Limb (tissue), 2 donors: ENCODE data around the gene RGS10.
A peak's percentile ranks its signal among the peaks of the same experiment; 100 is the strongest.
"Not testable (repeated sequence)": the region's sequence is repeated elsewhere in the genome, so short reads cannot be mapped to it uniquely, and the experiment has no call there.

Source experiments
- DNase-seq, 2 donors: peaks; one replicate each; pipeline ENCODE4 v3.0.0-alpha.2; 2016; ENCODE audit errors: extremely low spot score in 2 of 2

Gene RGS10

GRCh38 chr10:119469325-119469707 lies 73.2 kb downstream of the RGS10 start:
- no peak for DNase-seq

GRCh38 chr10:119468542-119469324 lies 73.8 kb downstream of the RGS10 start:
- DNase-seq = no peak

- no peak for DNase-seq
These were observed 75.9 kb downstream of the RGS10 start for GRCh38 chr10:119466655-119467054.

- DNase-seq = no peak
These were observed 76.4 kb downstream of the RGS10 start for GRCh38 chr10:119466076-119466475.

- DNase-seq = no peak
These were observed 77.4 kb downstream of the RGS10 start for GRCh38 chr10:119465085-119465484.

GRCh38 chr10:119463195-119463594 lies 79.3 kb downstream of the RGS10 start:
- DNase-seq = not testable (repeated sequence)

GRCh38 chr10:119462773-119463172 lies 79.7 kb downstream of the RGS10 start:
- no peak for DNase-seq

GRCh38 chr10:119461923-119462322 lies 80.6 kb downstream of the RGS10 start:
- DNase-seq = no peak

- no peak for DNase-seq
These were observed 81.1 kb downstream of the RGS10 start for GRCh38 chr10:119461380-119461779.

- DNase-seq = no peak
These were observed 81.9 kb downstream of the RGS10 start for GRCh38 chr10:119460369-119461195.

GRCh38 chr10:119459681-119460340 lies 82.7 kb downstream of the RGS10 start:
- DNase-seq = no peak

GRCh38 chr10:119457966-119458766 lies 84.4 kb downstream of the RGS10 start:
- peak in 1 of 2 donors; percentile 45 for DNase-seq

- DNase-seq = no peak
These were observed 86.1 kb downstream of the RGS10 start for GRCh38 chr10:119456435-119456810.

- no peak for DNase-seq
These were observed 86.7 kb downstream of the RGS10 start for GRCh38 chr10:119455609-119456434.

GRCh38 chr10:119454990-119455389 lies 87.5 kb downstream of the RGS10 start:
- no peak for DNase-seq

- no peak for DNase-seq
These were observed 88.2 kb downstream of the RGS10 start for GRCh38 chr10:119454316-119454715.

GRCh38 chr10:119453313-119453712 lies 89.2 kb downstream of the RGS10 start:
- no peak for DNase-seq

GRCh38 chr10:119452396-119452795 lies 90.1 kb downstream of the RGS10 start:
- no peak for DNase-seq

GRCh38 chr10:119451300-119451896 lies 91.1 kb downstream of the RGS10 start:
- no peak for DNase-seq
